Brain pericyte (primary cell): Measurements from ENCODE around the gene PTPRN2.

Experiments used
- DNase-seq: peaks from one replicate; pipeline ENCODE4 v3.0.0-alpha.2; 2012; ENCODE audit warnings: low read depth, low spot score

PTPRN2 gene

GRCh38 chr7:157540606-157541294 is 1046.9 kb downstream of the PTPRN2 start:
- DNase-seq, result no peak

GRCh38 chr7:157540020-157540419 is 1047.6 kb downstream of the PTPRN2 start:
- DNase-seq, result no peak

GRCh38 chr7:157539521-157539920 is 1048.1 kb downstream of the PTPRN2 start:
- no peak for DNase-seq

GRCh38 chr7:157538735-157539134 is 1048.9 kb downstream of the PTPRN2 start:
- no peak for DNase-seq

- no peak for DNase-seq
Observed at GRCh38 chr7:157538321-157538720, 1049.3 kb downstream of the PTPRN2 start.

GRCh38 chr7:157537056-157537455 is 1050.6 kb downstream of the PTPRN2 start:
- no peak for DNase-seq

GRCh38 chr7:157532068-157532467 is 1055.6 kb downstream of the PTPRN2 start:
- no peak for DNase-seq

GRCh38 chr7:157529768-157530560 is 1057.7 kb downstream of the PTPRN2 start:
- no peak for DNase-seq

- no peak for DNase-seq
Observed at GRCh38 chr7:157528785-157529341, 1058.8 kb downstream of the PTPRN2 start.

- DNase-seq, result no peak
Observed at GRCh38 chr7:157527686-157528085, 1059.9 kb downstream of the PTPRN2 start.

GRCh38 chr7:157526913-157527634 is 1060.5 kb downstream of the PTPRN2 start:
- no peak for DNase-seq

GRCh38 chr7:157526005-157526912 is 1061.4 kb downstream of the PTPRN2 start:
- no peak for DNase-seq

- no peak for DNase-seq
Observed at GRCh38 chr7:157525491-157525915, 1062.1 kb downstream of the PTPRN2 start.

- DNase-seq, result no peak
Observed at GRCh38 chr7:157524731-157525130, 1062.9 kb downstream of the PTPRN2 start.

- no peak for DNase-seq
Observed at GRCh38 chr7:157523766-157524421, 1063.7 kb downstream of the PTPRN2 start.

GRCh38 chr7:157523371-157523765 is 1064.3 kb downstream of the PTPRN2 start:
- no peak for DNase-seq

- no peak for DNase-seq
Observed at GRCh38 chr7:157522954-157523353, 1064.7 kb downstream of the PTPRN2 start.

- DNase-seq, result no peak
Observed at GRCh38 chr7:157522189-157522588, 1065.4 kb downstream of the PTPRN2 start.

- DNase-seq, result no peak
Observed at GRCh38 chr7:157521752-157522151, 1065.9 kb downstream of the PTPRN2 start.

- no peak for DNase-seq
Observed at GRCh38 chr7:157521061-157521731, 1066.4 kb downstream of the PTPRN2 start.
